ENCODE measurements around the gene PADI4. TPM values are rescaled to one million over a fixed set of nuclear protein-coding genes. Genes with fewer than 3 reads are reported as not detected.
A peak's percentile ranks its signal among the peaks of the same experiment; 100 is the strongest.

The PADI4 gene
- not detected in 2 replicates for total RNA-seq (2014; rRNA removed; shearing (Covaris generic); ENCODE audit: low replicate concordance)

GRCh38 chr1:17307946-17308345 is at the start of gene PADI4:
TSS of gene PADI4 (plus strand) at chr1:17308197. CDS start at chr1:17308223, 26 bp downstream.
- no peaks in the 10 kb centered on the region for H3K9me3 ChIP-seq
- no peaks in the 10 kb centered on the region for H3K27me3 ChIP-seq
- H3K4me3 ChIP-seq: no peak within 1 kb of the TSS
- DNase-seq: no peak
- no peaks in the 10 kb centered on the region for H3K36me3 ChIP-seq

GRCh38 chr1:17258758-17259130 is 49.3 kb upstream of the PADI4 start:
- H3K27me3 ChIP-seq: no peaks in the 10 kb centered on the region
- no peak for DNase-seq

GRCh38 chr1:17259233-17259873 is 48.6 kb upstream of the PADI4 start:
- Histone ChIP-seq H3K4me3 (no peak overlapping the region), H3K9me3 (no peaks in the 10 kb centered on the region; the same call in 1 of the 2 replicates), H3K27me3 (no peaks in the 10 kb centered on the region), H3K36me3 (no peaks in the 10 kb centered on the region)
- peak; percentile 93 for DNase-seq

More at GRCh38 chr1:17258758-17259130, 49.3 kb upstream of the PADI4 start:
- Histone ChIP-seq H3K4me3 (no peak overlapping the region), H3K36me3 (no peaks in the 10 kb centered on the region), H3K9me3 (no peaks in the 10 kb centered on the region; the same call in 1 of the 2 replicates)

GRCh38 chr1:17260264-17260663 is 47.7 kb upstream of the PADI4 start:
- H3K27me3 ChIP-seq: no peaks in the 10 kb centered on the region
- no peak overlapping the region for H3K4me3 ChIP-seq
- no peaks in the 10 kb centered on the region; the same call in 1 of the 2 replicates for H3K9me3 ChIP-seq
- DNase-seq: no peak
- no peaks in the 10 kb centered on the region for H3K36me3 ChIP-seq

- H3K4me3 ChIP-seq: no peak overlapping the region
- H3K9me3 ChIP-seq: no peaks in the 10 kb centered on the region; the same call in 1 of the 2 replicates
- DNase-seq: no peak
- H3K36me3 ChIP-seq: no peaks in the 10 kb centered on the region
- no peaks in the 10 kb centered on the region for H3K27me3 ChIP-seq
Measured at GRCh38 chr1:17260738-17261137, 47.3 kb upstream of the PADI4 start.

GRCh38 chr1:17263936-17264335 is 44.1 kb upstream of the PADI4 start:
- H3K27me3 ChIP-seq: no peaks in the 10 kb centered on the region
- no peak overlapping the region for H3K4me3 ChIP-seq
- DNase-seq: no peak
- H3K36me3 ChIP-seq: no peaks in the 10 kb centered on the region
- no peaks in the 10 kb centered on the region; the same call in 1 of the 2 replicates for H3K9me3 ChIP-seq

GRCh38 chr1:17264470-17264869 is 43.5 kb upstream of the PADI4 start:
- H3K27me3 ChIP-seq: no peaks in the 10 kb centered on the region
- no peaks in the 10 kb centered on the region; the same call in 1 of the 2 replicates for H3K9me3 ChIP-seq
- no peak overlapping the region for H3K4me3 ChIP-seq
- DNase-seq: no peak
- H3K36me3 ChIP-seq: no peaks in the 10 kb centered on the region

GRCh38 chr1:17265162-17265561 is 42.8 kb upstream of the PADI4 start:
- H3K36me3 ChIP-seq: no peaks in the 10 kb centered on the region
- DNase-seq: no peak

GRCh38 chr1:17265950-17266349 is 42.0 kb upstream of the PADI4 start:
- no peak for DNase-seq
- Histone ChIP-seq H3K36me3 (no peaks in the 10 kb centered on the region), H3K9me3 (no peaks in the 10 kb centered on the region; the same call in 1 of the 2 replicates)

More at GRCh38 chr1:17265162-17265561, 42.8 kb upstream of the PADI4 start:
- Histone ChIP-seq H3K4me3 (no peak overlapping the region), H3K9me3 (no peaks in the 10 kb centered on the region; the same call in 1 of the 2 replicates), H3K27me3 (no peaks in the 10 kb centered on the region)

GRCh38 chr1:17270891-17271765 is 36.9 kb upstream of the PADI4 start:
- H3K9me3 ChIP-seq: no peaks in the 10 kb centered on the region
- DNase-seq: no peak
- no peaks in the 10 kb centered on the region for H3K36me3 ChIP-seq
- H3K27me3 ChIP-seq: no peaks in the 10 kb centered on the region
- no peak overlapping the region for H3K4me3 ChIP-seq

More at GRCh38 chr1:17265950-17266349, 42.0 kb upstream of the PADI4 start:
- H3K27me3 ChIP-seq: no peaks in the 10 kb centered on the region
- no peak overlapping the region for H3K4me3 ChIP-seq

GRCh38 chr1:17272066-17272465 is 35.9 kb upstream of the PADI4 start:
- H3K4me3 ChIP-seq: no peak overlapping the region
- H3K27me3 ChIP-seq: no peaks in the 10 kb centered on the region
- no peak for DNase-seq
- no peaks in the 10 kb centered on the region for H3K9me3 ChIP-seq
- no peaks in the 10 kb centered on the region for H3K36me3 ChIP-seq

GRCh38 chr1:17272646-17273045 is 35.4 kb upstream of the PADI4 start:
- Histone ChIP-seq H3K4me3 (no peak overlapping the region), H3K9me3 (no peaks in the 10 kb centered on the region), H3K36me3 (no peaks in the 10 kb centered on the region), H3K27me3 (no peaks in the 10 kb centered on the region)
- DNase-seq: no peak

- no peak for DNase-seq
- Histone ChIP-seq H3K4me3 (no peak overlapping the region), H3K9me3 (no peaks in the 10 kb centered on the region), H3K27me3 (no peaks in the 10 kb centered on the region), H3K36me3 (no peaks in the 10 kb centered on the region)
Measured at GRCh38 chr1:17273096-17273495, 34.9 kb upstream of the PADI4 start.

GRCh38 chr1:17274186-17275170 is 33.5 kb upstream of the PADI4 start:
- no peaks in the 10 kb centered on the region for H3K9me3 ChIP-seq
- no peaks in the 10 kb centered on the region for H3K36me3 ChIP-seq
- no peaks in the 10 kb centered on the region for H3K27me3 ChIP-seq
- DNase-seq: peak; percentile 62
- H3K4me3 ChIP-seq: no peak overlapping the region

- Histone ChIP-seq H3K36me3 (no peaks in the 10 kb centered on the region), H3K27me3 (no peaks in the 10 kb centered on the region), H3K4me3 (no peak overlapping the region), H3K9me3 (no peaks in the 10 kb centered on the region)
- peak; percentile 92 for DNase-seq
Measured at GRCh38 chr1:17276568-17276967, 31.4 kb upstream of the PADI4 start.

GRCh38 chr1:17277511-17278159 is 30.4 kb upstream of the PADI4 start:
- Histone ChIP-seq H3K36me3 (no peaks in the 10 kb centered on the region), H3K9me3 (no peaks in the 10 kb centered on the region), H3K4me3 (no peak overlapping the region), H3K27me3 (no peaks in the 10 kb centered on the region)
- DNase-seq: no peak
